Measurements from ENCODE around the gene VSTM4. TPM values are rescaled to one million over a fixed set of nuclear protein-coding genes. Genes with fewer than 3 reads are reported as not detected.

VSTM4 gene
- total RNA-seq, 4 donors from 2014 or later: 4.0 to 6.0 (median 4.6) TPM

- Histone ChIP-seq H3K27ac (no peak overlapping the region), H3K4me1 (peaks cover under 1% of the 10 kb centered on the region), H3K27me3 (no peaks in the 10 kb centered on the region), H3K4me3 (no peak overlapping the region), H3K36me3 (no peaks in the 10 kb centered on the region), H3K9me3 (no peaks in the 10 kb centered on the region)
- 67% methylated on average over 1 of the region's 1 CpG for WGBS
- TF ChIP-seq POLR2AphosphoS5 (IDR thresholded peaks at IDR 0.05) (no peak), CTCF (IDR thresholded peaks at IDR 0.05) (no peak), POLR2A (IDR thresholded peaks at IDR 0.05) (no peak), EP300 (IDR thresholded peaks at IDR 0.05) (no peak)
- DNase-seq (ENCODE audit: low spot score in 2 of 2): no peak
Measured at GRCh38 chr10:49029666-49030065, 85.7 kb downstream of the VSTM4 start.

- Histone ChIP-seq H3K27ac (no peak overlapping the region), H3K4me1 (peaks cover 11% of the 10 kb centered on the region), H3K9me3 (no peaks in the 10 kb centered on the region), H3K36me3 (no peaks in the 10 kb centered on the region), H3K4me3 (no peak overlapping the region), H3K27me3 (no peaks in the 10 kb centered on the region)
- 74% methylated on average over 2 of the region's 2 CpGs for WGBS
- TF ChIP-seq POLR2A (IDR thresholded peaks at IDR 0.05) (no peak), EP300 (IDR thresholded peaks at IDR 0.05) (no peak)
- no peak for DNase-seq (ENCODE audit: low spot score in 2 of 2)
Measured at GRCh38 chr10:49028639-49029038, 86.7 kb downstream of the VSTM4 start.

- no peak for DNase-seq (ENCODE audit: low spot score in 2 of 2)
- Histone ChIP-seq H3K27ac (no peak overlapping the region), H3K27me3 (no peaks in the 10 kb centered on the region), H3K9me3 (no peaks in the 10 kb centered on the region), H3K4me1 (peaks cover 26% of the 10 kb centered on the region), H3K36me3 (no peaks in the 10 kb centered on the region), H3K4me3 (no peak overlapping the region)
- TF ChIP-seq POLR2A (IDR thresholded peaks at IDR 0.05): no peak
- TF ChIP-seq POLR2AphosphoS5 (IDR thresholded peaks at IDR 0.05): no peak
- no peak for TF ChIP-seq CTCF (IDR thresholded peaks at IDR 0.05)
- TF ChIP-seq EP300 (IDR thresholded peaks at IDR 0.05): no peak
- WGBS: 91% methylated on average over 7 of the region's 7 CpGs
Measured at GRCh38 chr10:49025347-49025983, 89.9 kb downstream of the VSTM4 start.

- TF ChIP-seq POLR2AphosphoS5 (IDR thresholded peaks at IDR 0.05): no peak
- no peak for TF ChIP-seq CTCF (IDR thresholded peaks at IDR 0.05)
- TF ChIP-seq EP300 (IDR thresholded peaks at IDR 0.05): no peak
- no peak for TF ChIP-seq POLR2A (IDR thresholded peaks at IDR 0.05)
- Histone ChIP-seq H3K27me3 (no peaks in the 10 kb centered on the region), H3K9me3 (no peaks in the 10 kb centered on the region), H3K4me1 (peaks cover 26% of the 10 kb centered on the region), H3K4me3 (no peak overlapping the region), H3K27ac (peak overlapping the region; percentile 77), H3K36me3 (no peaks in the 10 kb centered on the region)
- 73% methylated on average over 3 of the region's 3 CpGs for WGBS
- DNase-seq (ENCODE audit: low spot score in 2 of 2): no peak
Measured at GRCh38 chr10:49024484-49024883, 90.8 kb downstream of the VSTM4 start.

- H3K9me3 ChIP-seq: no peaks in the 10 kb centered on the region
- H3K36me3 ChIP-seq: no peaks in the 10 kb centered on the region
- no peak for TF ChIP-seq EP300 (IDR thresholded peaks at IDR 0.05)
- TF ChIP-seq POLR2A (IDR thresholded peaks at IDR 0.05): no peak
- no peak for TF ChIP-seq CTCF (IDR thresholded peaks at IDR 0.05)
- TF ChIP-seq POLR2AphosphoS5 (IDR thresholded peaks at IDR 0.05): no peak
- 12% methylated on average over 5 of the region's 5 CpGs for WGBS
- H3K4me3 ChIP-seq: no peak overlapping the region
- H3K27me3 ChIP-seq: no peaks in the 10 kb centered on the region
- H3K4me1 ChIP-seq: peaks cover 26% of the 10 kb centered on the region
- H3K27ac ChIP-seq: peak overlapping the region; percentile 77
- no peak for DNase-seq (ENCODE audit: low spot score in 2 of 2)
Measured at GRCh38 chr10:49023752-49024151, 91.6 kb downstream of the VSTM4 start.

GRCh38 chr10:49023071-49023470, 92.3 kb downstream of the VSTM4 start:
- Histone ChIP-seq H3K27ac (peak overlapping the region; percentile 39), H3K27me3 (no peaks in the 10 kb centered on the region), H3K9me3 (no peaks in the 10 kb centered on the region), H3K4me3 (no peak overlapping the region), H3K36me3 (no peaks in the 10 kb centered on the region), H3K4me1 (peaks cover 26% of the 10 kb centered on the region)
- 39% methylated on average over 2 of the region's 2 CpGs for WGBS
- TF ChIP-seq POLR2A (IDR thresholded peaks at IDR 0.05): no peak
- no peak for TF ChIP-seq POLR2AphosphoS5 (IDR thresholded peaks at IDR 0.05)
- no peak for TF ChIP-seq EP300 (IDR thresholded peaks at IDR 0.05)
- TF ChIP-seq CTCF (IDR thresholded peaks at IDR 0.05): no peak
- DNase-seq (ENCODE audit: low spot score in 2 of 2): no peak

All from suprapubic skin (tissue), 4 donors.